Coronary artery (tissue), 2 donors: Measurements from ENCODE around the gene HOXD8.
A peak's percentile ranks its signal among the peaks of the same experiment; 100 is the strongest.

Experiments
- DNase-seq: peaks from one replicate; pipeline ENCODE4 v3.0.0-alpha.2; 2017; ENCODE audit warnings: low spot score
- H3K27ac ChIP-seq, 2 donors: fragments of 200-600 bp; sonication (generic); one replicate each; pipeline ENCODE4 v1.5.1; 2016 to 2019
- H3K4me3 ChIP-seq: fragments of 200-600 bp; sonication (generic); 2 replicates; pipeline ENCODE4 v1.5.1; 2016; ENCODE audit warnings: mild to moderate bottlenecking, moderate library complexity
- TF ChIP-seq, protein P1 (sequence below): fragments of 200-600 bp; sonication (generic); IDR thresholded peaks from one replicate; pipeline ENCODE4 v1.5.1; 2019; ENCODE audit warnings: antibody characterized with exemption

The HOXD8 gene

DNA sequence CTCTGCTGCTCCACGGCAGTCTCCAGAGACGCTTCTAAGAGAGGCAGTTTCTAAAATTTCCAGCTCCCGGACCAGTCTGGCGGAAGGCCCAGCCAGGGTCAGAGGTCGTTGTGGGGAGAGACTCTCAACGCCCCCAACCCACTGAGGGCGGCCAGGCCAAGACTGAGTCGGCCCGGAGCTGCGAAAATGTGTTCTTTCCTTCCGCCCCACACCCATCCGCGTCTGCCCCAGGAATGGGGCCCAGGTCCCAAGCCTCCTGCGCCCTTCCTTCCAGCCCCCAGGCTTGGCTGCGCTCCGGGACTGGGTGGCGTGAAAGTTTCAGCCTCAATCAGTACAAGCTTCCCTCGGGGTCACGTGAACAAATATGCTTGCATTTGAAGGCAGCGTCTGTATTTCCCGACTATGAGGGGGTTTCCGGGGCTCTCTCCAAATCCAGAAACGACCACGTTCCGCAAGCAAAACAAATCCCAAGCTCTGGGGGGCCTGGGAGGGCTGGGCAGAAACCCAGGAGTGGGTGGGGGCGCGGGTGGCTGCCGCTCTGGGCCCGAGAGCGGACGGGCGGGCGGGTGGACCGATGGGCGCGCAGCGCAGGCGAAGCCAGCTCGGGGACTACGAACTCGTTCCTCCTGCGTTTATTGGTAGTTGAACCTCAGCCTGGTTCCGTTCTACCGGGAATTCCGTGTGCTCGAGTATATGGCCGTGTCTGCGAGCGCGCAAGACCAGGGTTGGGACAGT is 30.9 kb downstream of the HOXD8 start:
- DNase-seq = no peak
- Histone ChIP-seq H3K27ac (no peak overlapping the region), H3K4me3 (peak overlapping the region; percentile 54)
- TF ChIP-seq, protein P1, sequence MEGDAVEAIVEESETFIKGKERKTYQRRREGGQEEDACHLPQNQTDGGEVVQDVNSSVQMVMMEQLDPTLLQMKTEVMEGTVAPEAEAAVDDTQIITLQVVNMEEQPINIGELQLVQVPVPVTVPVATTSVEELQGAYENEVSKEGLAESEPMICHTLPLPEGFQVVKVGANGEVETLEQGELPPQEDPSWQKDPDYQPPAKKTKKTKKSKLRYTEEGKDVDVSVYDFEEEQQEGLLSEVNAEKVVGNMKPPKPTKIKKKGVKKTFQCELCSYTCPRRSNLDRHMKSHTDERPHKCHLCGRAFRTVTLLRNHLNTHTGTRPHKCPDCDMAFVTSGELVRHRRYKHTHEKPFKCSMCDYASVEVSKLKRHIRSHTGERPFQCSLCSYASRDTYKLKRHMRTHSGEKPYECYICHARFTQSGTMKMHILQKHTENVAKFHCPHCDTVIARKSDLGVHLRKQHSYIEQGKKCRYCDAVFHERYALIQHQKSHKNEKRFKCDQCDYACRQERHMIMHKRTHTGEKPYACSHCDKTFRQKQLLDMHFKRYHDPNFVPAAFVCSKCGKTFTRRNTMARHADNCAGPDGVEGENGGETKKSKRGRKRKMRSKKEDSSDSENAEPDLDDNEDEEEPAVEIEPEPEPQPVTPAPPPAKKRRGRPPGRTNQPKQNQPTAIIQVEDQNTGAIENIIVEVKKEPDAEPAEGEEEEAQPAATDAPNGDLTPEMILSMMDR = no peak

DNA sequence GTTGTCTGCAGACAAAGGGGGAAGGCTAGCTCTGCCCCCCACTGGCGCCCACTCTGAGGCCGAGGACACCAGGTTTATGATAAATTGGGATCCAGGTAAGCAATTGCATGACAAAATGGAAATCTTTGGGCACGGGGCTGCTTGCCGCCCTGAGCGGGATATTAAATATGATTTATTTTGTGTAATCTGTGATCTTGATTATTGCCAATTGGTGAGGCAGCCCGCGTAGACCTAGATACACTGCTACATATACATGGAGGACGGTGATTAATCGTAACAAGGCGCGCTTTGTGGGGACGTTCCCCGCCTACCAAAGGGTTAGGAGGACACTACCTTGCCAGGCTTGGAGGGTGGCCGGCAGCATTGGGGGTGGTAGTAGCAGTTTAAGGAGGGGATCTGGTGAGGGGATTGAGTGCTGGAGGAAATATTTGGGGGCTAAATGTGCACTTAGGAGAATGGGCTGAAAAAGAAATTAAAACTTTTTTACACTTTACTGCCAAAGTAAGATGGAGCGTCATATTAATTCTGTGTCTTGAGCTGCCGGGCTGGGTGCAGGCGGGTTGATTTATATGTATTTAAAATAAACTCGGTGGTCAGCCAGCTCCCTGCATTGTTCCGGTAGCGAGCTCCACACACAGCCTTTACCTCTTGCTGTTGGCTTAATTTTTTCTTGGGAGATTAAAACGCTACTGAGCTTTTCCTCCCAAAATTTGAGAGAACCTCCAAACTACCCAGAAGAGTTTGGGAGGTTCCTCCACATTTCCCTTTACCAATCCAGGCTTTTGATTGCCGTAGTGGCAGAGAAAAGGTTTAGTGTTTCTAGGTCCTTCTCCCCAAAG is 31.7 kb downstream of the HOXD8 start:
- peak overlapping the region; percentile 54 for H3K4me3 ChIP-seq
- H3K27ac ChIP-seq = no peak overlapping the region

GRCh38 chr2:176161825-176162626 is 32.5 kb downstream of the HOXD8 start:
- TF ChIP-seq, protein P1 = no peak
- Histone ChIP-seq H3K4me3 (peak overlapping the region; percentile 13), H3K27ac (no peak overlapping the region)
- no peak for DNase-seq

More for the DNA sequence above, 31.7 kb downstream of the HOXD8 start:
- DNase-seq = no peak
- TF ChIP-seq, protein P1 = no peak

GRCh38 chr2:176162911-176163671 is 33.6 kb downstream of the HOXD8 start:
- Histone ChIP-seq H3K4me3 (no peak overlapping the region), H3K27ac (no peak overlapping the region)
- TF ChIP-seq, protein P1 = no peak
- no peak for DNase-seq

- Histone ChIP-seq H3K4me3 (no peak overlapping the region), H3K27ac (no peak overlapping the region)
- DNase-seq = no peak
- TF ChIP-seq, protein P1 = no peak
Observed at GRCh38 chr2:176163672-176164056, 34.2 kb downstream of the HOXD8 start.

GRCh38 chr2:176164201-176164600 is 34.7 kb downstream of the HOXD8 start:
- H3K4me3 ChIP-seq = no peak overlapping the region
- TF ChIP-seq, protein P1 = no peak
- DNase-seq = no peak
- H3K27ac ChIP-seq = no peak overlapping the region
